GM04504 (cell line): Measurements from ENCODE around the gene PAX2.
A peak's percentile ranks its signal among the peaks of the same experiment; 100 is the strongest.

Source experiments
- DNase-seq: peaks from one replicate; pipeline ENCODE4 v3.0.0-alpha.2; 2012; ENCODE audit warnings: low read depth

The PAX2 gene

DNA sequence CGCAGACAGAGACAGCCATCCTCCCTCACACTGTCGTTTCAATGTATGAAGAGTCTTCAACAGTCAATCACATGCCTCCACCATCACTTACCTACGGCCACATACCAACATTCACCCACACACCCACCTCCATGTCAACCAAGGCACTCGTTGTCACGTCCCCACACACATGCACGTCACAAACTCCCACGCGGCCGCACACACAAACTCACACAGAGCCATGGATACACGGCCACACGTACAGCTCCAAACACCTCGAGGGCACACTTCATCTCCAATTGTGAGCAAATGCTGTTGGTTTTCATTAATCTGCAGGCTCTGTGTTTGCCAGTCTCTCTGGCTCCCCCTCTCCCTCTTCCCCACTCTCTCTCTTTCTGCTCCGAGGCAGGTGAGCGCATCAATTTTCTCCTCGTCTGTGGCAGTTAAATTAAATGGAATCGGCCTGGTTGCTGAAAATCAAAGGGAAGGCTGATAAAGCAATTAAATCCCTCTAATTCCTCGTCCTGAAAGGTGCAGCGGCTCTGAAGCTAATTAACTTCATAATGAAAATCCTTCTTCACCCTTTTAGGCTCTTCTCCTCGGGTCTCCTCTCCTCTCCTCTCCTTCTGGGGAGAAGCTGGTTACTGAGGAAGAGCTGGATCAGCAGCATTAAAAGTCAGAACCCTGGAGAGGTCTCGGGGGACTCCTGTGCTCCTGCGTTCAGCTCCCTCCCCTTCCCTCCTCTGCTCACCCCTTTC, 113.5 kb downstream of the PAX2 start:
- no peak for DNase-seq

DNA sequence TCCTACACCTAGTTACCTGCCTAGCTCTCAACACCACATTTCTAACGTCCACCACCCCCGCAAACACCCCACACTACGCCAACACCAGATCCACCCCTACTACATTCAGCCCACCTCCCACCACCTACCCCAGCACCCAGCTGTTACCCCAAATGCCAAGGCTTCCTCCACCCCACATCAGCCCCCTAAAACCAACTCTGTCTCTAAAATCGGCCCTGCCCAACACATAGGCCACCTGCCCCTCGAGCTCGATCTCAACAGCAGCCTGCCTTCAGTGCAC, 114.0 kb downstream of the PAX2 start:
- DNase-seq = no peak

DNA sequence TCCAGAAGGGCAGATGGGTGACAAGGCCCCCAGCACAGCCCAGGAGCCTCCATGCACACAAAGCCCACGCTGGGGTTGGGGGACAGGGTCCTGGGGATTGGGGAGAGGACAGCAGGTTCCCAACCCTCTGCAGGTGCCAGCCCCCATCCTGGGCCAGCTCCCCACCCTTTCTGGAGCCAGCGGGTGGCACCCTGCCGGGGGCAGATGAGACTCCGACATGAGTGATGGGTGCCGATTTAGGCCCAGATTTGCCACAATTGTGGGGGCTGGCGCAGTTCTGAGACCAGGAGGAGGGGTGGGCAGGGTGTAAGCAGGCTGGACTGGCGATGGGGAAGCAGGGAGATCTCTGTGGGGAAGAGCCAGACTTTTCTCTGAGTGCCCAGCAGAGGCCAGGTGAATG, 118.1 kb downstream of the PAX2 start:
- no peak for DNase-seq

DNA sequence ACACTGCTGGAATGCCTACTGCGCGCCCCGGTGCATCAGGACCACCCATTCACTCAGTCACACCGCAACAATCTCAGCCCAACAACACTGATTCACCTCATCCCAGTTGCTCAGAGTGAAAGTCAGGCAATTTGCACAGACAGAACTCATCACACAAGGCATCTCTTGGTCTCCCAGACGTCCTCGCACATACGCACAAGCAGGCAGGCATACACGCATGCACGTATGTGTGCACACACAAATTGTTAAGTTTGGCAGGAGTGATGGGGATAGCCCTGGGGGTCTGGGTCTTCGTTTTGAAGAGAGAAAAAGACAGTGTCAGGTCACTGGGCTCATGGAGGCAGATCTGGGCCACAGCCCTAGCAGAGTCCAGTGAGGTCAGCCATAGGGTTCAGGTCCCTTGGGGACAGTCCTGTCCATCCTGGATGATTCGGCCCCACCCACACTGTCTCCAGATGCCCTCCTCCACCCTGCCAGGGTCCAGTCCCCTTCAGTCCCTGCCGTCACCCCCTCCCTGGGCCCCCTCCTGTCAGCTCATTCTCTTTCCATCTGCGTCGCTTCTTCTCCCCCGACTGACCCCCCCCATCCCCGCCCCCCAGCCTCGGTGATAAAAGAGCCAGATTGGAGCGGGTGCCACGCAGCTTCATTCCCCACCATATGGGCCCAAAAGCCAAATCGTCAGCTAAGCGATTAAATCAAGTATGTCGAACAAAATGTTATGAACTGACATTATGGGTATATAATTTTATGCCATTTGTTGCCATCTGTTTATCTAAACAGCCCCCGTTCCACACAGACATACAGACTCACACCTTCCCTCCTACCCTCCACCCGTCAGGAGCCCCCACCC, 118.9 kb downstream of the PAX2 start:
- DNase-seq = no peak

DNA sequence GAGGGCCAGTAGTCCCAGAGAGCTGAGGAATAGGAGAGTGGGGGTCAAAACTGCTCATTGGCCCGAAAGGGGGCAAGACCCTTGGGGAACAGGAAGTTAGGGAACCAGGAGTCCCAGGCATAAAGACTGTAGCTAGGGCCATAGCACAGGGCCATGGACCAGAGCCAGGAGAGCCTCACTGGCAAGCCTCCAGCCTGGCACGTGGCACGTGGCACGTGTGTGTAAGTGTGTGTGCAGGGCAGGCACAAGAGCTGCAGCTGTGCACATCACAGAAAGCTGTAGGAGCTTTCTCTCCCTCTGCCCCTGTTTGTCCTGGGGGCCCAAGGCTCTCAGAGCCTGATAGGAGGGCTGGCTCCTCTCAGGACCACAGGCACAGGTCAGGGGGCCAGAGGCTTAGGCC, 119.6 kb downstream of the PAX2 start:
- no peak for DNase-seq

DNA sequence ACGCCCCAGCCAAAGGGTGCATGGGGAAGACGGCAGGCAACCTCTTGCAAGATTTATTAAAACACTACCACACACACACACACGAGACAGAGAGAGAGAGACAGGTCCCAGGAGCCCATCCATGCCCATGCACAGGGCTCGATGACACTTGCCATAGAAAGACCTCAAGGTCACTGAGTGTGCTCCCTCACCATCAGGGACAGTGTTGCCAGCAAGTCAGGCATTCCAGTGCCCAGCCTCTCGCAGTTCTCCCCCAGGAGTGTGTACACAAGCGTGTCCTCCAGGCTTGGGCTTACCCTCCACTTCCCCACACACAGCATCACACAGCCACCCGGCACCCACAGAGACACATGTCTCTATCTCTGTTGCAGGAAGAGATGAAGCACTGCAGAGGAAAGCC, 120.6 kb downstream of the PAX2 start:
- no peak for DNase-seq

DNA sequence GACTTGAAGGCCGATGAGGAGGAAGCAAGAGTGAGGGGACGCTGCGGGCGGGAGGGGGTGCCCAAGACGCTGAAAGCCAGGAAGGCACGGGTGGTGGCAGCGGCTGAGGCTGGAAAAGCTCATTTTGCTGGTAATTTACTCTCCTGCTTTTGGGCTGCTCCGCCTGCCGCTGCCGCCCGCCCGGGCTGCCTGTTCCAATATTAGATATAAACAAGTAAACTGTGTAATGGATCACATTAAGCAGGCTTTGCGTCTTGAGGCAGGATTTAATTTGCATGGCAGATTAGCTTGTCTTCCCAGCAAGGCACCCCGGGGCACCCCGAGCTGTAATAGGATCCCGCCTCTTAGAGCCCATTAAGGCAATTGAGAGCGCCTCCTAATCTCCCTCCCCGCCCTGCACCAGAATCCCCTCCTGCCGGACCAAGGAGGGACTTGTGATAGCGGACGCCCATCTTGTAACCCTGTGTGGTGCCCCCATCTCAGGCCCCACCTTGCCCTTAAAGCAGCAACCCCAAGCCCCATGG, 121.3 kb downstream of the PAX2 start:
- no peak for DNase-seq

DNA sequence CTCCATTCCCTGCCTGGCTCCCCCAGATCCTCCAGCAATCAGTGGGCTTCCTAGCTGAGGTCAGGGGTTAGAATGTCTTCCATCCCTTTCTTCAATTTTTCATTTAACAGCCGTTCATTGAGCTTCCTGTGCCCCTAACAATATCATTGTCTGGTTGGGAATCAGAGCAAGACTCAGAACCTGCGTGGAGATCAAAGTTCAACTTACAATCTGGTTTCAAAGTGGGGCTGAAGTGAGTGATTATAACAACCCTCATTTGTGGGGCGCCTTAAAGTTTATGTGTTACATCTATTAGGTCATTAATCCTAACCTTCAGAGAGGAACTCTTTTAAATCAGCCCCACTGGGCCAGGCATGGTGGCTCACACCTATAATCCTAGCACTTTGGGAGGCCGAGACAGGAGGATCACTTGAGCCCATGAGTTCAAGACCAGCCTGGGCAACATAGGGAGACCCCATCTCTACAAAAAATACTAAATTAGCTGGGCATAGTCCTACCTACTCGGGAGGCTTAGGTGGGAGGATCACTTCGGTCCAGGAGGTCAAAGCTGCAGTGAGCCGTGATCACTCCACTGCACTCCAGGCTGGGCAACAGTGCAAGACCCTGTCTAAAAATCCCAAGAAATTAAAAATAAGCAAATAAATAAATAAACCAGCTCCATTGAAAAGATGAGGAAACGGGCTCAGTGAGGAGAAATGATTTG, 122.0 kb downstream of the PAX2 start:
- no peak for DNase-seq

DNA sequence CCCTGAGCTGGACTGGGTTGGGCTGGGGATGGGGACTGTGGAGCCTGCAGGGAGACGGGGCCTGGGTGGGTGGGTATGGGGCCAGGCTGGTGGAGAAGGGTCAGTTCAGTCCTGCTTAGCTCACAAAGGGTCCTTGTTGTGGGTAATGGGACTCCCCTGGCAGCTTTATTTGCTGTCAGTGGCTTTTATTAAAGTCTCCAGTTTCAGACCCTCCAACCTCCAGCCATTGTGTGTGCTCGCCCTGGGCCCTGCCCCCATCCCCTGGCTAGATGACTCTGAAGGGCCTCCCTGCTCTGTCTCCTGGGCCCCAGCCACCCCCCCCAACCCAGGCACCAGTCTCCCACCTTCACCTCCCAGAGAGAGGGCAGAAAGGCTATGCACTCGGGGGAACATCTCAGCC, 123.0 kb downstream of the PAX2 start:
- DNase-seq = no peak

DNA sequence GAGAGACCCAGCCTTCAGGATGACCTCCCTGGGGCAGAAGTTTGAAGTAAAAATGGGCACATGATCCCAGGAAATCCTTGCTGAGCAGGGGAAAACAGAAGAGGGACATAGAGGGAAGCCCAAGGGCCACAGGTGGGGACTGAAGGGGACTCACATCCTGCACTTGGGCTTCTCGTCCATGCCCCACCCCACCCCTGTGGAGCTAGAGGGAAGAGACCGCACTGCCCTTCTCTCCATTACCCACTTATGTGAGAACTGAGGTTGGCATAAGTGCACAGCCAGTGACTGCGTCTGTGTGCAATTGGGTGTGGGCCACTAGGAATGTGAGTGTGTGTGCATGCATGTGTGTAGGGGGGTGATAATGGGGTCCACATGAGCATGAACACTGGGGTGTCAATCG, 124.0 kb downstream of the PAX2 start:
- DNase-seq = no peak

DNA sequence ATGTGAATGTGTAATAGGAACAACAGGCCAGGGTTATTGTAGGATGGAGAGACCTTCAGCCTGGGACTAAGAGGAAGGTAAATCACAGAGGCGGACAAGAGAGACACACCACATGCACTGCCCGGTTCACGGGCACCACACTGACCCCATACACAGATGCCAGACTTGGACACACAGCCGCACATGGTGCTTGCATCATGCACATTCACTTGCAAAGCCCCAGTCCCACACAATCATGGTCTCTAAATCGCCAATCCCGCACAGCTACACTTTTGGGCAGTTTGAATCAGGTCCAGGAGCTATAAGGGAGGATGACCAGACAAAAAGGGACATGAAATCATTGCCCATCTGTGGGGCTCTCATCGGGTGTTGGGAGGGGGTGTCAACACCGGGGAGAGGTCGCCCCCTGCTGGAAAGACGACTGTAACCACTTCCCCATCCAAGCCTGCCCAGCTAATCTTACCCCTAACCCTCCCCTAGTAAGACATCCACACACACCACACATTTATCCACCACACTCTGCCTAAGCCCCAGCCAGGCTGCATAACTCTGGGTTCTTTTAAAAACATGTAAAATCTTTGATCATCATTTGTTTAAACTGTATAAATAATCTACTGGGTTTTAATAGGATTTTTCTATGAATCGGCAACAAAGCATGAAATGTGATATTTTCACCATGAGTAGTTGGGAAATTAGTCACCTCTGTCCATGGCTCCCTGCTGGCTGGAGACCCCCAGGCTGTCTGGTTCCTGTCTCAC, 126.8 kb downstream of the PAX2 start:
- DNase-seq = no peak

DNA sequence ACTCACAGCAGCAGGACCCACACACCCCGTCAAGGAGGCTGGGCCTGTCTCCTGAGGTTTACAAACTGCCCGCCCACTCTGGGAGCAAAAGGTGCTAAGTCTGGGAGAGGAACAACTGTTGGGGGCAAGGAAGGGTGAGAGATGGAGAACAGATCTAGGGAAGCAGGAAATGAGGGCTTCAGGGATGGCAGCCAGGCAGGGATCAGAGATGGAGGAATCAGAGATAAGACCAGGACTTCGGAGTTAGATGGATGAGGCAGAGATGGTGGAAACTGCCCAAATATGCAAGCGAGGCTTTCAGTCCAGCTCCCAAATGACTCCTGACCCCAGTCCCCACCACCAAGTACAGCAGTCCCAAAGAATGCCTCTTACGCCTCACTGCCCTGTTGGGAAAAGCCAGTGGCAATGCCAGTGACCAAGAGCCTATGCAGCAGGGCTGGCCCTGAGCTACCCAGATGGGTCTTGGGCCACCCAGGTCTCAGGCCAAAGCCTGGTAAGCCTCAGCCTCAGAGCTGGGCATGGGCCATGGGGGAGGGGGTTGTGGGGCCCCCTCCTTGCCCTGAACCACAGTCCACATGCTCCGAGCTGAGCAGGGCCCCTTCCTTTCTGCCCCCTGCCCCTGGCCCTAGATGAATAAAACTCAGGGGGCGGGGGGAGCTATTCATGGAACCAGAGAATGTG, 127.9 kb downstream of the PAX2 start:
- DNase-seq = no peak

DNA sequence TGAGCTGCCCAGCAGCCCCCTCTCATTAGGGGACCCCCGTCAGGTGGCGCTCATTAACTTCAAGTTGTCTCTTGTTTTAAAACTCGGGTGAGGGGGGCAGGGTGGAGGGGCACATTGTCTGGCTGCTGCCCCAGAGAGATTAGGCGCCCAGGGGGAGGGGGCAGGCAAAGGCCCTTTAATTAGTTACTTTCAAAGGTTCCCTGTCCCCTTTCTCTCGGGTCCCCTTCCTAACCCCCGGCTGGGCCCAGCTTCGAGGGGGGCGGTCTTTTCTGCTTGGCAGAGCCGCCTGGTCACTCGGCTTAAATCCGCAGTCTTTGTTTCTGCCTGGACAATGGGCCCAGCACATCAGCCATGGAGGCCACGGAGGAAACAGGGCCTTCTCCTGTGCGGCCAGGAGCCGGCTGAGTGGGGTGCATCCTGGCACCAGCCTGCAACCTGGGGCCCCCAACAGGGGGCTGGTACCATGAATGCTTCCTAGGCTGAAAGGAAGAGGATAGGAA, 128.5 kb downstream of the PAX2 start:
- DNase-seq = no peak

DNA sequence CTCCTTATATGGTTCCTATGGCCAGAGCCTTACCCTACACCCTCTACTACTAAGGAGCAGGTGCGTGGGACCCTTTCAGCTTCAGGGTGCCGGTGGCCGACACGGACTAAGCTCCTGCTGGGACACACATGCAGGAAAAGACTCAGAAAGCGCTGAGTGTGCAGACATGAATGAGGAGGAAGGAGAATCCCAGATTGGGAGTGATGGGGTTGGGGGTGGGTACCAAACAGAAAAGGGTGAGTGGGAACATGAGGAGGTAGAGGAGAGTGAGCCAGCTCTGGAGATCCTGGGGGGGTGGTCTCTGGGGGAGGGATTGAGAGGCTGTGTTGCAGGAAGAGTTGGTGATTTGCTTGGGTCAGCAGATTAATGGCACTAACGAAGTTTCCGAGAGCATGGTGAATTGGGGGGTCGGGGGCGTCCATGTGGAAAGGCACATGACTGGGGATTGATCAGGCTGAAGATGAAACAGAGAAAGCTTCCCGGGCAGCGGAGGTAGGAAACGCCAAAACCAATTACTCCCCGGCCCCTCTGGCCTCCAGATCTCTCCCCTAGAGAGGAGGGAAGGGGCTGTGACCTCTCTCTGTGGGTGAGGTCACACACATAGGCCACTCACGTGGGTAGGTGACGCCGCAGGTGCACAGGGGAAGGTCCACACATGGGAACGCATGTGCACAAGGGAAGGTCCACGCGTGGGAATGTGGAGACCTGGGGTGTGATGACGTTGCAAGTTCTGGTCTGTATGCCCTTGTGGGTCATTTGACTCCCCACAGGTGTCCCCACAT, 129.5 kb downstream of the PAX2 start:
- DNase-seq = no peak

DNA sequence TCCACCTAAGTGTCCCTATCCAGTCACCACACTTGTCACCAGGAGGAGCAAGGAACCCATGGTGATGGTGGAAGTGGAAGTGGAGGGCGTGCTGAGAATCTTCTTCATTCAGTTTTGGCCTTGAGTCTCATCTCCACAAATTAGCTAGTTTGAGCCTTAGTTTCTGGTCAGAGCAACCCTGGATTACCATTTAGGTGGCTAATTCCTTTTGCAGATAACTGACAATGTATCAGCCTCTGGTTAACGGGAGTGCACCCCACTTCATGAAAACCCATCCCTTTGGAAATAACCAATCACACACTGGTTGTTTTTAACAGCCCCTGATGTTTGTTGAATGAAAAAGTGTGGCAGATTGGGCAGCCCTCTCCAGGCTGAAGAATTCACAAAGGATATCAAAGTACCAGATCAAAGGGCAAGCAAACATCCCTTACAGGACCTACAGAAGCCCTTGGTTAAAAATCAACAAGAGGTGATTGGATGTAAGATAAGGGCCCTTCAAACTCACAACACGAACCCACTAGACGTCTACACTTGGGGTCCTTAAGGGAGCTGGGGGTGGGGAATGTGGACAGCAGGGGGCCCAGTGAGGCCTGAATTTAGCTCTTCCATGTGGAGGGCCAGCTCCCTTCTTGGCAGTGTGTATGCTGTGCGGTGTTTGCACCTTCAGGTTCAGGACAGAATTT, 130.2 kb downstream of the PAX2 start:
- DNase-seq = no peak

DNA sequence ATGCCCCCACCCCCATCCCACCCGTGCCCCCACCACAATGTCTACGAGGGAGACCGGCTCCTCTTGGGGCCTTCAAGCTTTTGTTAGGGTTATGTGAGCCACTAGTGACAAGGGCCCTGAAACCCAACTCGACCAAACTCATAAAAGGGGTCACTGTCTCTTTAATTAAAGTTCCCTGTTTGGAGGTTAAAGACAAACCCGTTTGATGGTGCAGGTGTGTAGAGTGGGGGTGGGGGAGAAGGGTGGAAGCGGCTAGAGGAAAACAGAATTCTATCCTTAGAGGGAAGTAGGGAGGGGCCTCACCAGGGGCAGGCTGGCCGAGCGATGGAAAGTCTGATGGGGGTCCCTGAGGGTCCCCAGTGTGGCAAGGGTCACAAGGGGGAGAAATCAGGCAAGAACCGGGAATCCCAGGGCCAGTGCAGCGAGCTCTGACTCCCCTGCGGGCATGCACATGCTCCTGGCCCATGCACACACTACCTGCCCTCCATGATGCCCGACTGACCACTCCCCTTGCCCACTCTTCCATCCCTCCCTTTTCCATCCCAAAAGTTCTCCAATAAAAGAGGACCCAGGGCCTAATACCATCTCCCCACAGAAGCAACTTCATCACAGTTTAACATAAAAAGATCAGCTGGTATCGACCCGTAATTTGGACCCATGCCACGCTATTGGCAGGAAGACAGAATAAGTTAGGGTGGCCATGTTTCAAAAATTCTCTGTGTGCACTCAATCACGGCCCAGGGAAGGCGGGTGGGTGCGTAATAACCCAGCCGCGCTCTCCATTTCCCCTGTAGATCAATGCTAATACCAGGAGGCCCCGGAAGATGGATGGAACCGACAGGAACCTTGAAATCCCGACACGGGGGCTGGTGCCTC, 131.4 kb downstream of the PAX2 start:
- no peak for DNase-seq

DNA sequence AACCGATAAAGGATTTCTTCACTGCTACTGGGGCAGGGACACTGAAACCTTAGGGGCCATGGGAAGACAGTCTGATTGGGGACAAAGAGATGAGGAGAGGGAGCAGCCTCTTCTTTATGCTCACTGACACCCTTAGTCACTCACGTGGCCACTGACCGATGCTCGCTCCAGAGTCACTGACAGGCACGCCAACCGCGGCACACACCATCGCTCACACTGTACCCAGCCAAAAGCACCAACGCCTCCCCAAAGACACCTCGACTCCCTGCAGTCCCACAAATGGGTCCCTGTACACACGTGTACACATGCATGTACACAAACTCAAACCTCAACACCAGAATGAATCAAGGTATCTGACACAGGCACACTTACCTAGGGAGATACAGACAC, 132.1 kb downstream of the PAX2 start:
- no peak for DNase-seq

DNA sequence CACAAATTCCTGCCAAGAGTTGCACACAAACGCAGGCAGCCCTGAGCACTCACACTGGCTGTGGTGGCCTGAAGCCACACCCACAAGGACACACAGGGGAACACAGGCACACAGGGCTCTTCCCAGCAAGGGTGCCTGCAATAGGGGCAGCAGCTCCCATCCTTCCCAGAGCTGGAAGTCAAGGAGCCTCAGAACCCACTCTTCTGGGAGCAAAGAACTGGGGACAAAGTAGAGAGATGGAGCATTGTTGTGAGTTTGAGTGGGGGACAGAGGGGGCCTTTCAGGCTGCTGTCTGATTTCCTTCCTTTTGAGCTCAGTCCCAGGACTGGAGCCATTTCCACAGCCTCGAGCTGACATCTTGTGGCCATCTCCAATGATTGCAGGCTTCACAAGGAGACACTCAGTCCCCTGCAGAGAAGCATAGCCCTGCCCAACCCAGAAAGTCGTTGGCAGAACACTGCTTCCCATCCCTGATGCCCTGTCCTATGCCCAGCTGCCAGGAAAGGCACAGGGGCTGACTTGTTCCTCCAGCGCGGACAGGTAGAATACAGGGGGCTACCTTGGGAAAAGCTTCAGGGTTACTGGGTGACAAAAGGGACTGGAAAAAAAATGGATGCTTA, 133.0 kb downstream of the PAX2 start:
- peak; percentile 64 for DNase-seq
